SK-N-SH (cell line): Measurements from ENCODE around the gene PHF20. TPM values are rescaled to one million over a fixed set of nuclear protein-coding genes. Genes with fewer than 3 reads are reported as not detected.
"Not testable (repeated sequence)": the region's sequence is repeated elsewhere in the genome, so short reads cannot be mapped to it uniquely, and the experiment has no call there.

ENCODE experiments used
- CTCF ChIA-PET: fragments of 300-600, 350-600 bp; formaldehyde crosslinking; extraction: SDS; loops from one replicate; lab custom pipeline; 2021; lab: Yijun Ruan, JAX
- POLR2A ChIA-PET: fragments of 350-600 bp; sonication (Branson Sonifier 250); formaldehyde crosslinking; extraction: SDS; loops from one replicate; lab custom pipeline; 2020; ENCODE audit warnings: antibody characterized with exemption, inconsistent platforms; lab: Yijun Ruan, JAX
- DNase-seq: peaks from one replicate; pipeline ENCODE4 v3.0.0; 2012
- H2AFZ ChIP-seq: fragments of 200-600 bp; sonication (generic); 2 replicates; pipeline ENCODE4 v1.8.1; 2016; ENCODE audit warnings: antibody characterized with exemption, mild to moderate bottlenecking, low read depth
- H3F3A ChIP-seq: fragments of 200-600 bp; sonication (generic); replicated peaks from 2 replicates; pipeline ENCODE3; 2016; ENCODE audit warnings: antibody characterized with exemption, mild to moderate bottlenecking; ENCODE audit not compliant: insufficient read depth
- H3K27ac ChIP-seq, 2 experiments: fragments of 200-500 bp in 1 of 2; fragments of 200-600 bp in 1 of 2; sonication (Bioruptor generic) in 1 of 2; sonication (generic), shearing (Covaris generic) in 1 of 2; 2 replicates each; pipeline versions ENCODE4 v1.5.1 to v1.6.1; 2014 to 2016; ENCODE audit warnings: low read depth in 2 of 2, inconsistent platforms in 1 of 2, low read length in 1 of 2, mild to moderate bottlenecking in 1 of 2, mixed read lengths in 1 of 2
- H3K27me3 ChIP-seq: fragments of 200-600 bp; sonication (generic), shearing (Covaris generic); 2 replicates; pipeline ENCODE4 v1.6.1; 2016; ENCODE audit warnings: mixed run types; ENCODE audit not compliant: insufficient read depth
- H3K36me3 ChIP-seq, 2 experiments: fragments of 200-500 bp in 1 of 2; fragments of 200-600 bp in 1 of 2; sonication (Bioruptor generic) in 1 of 2; sonication (generic) in 1 of 2; replicated peaks in 1 of 2; 2 replicates each; pipeline versions ENCODE3 to v1.5.1; 2014 to 2016; ENCODE audit warnings: low read length in 1 of 2, mild to moderate bottlenecking in 1 of 2; ENCODE audit not compliant: insufficient read depth in 2 of 2, control insufficient read depth in 1 of 2
- H3K4me1 ChIP-seq, 2 experiments: fragments of 200-500 bp in 1 of 2; fragments of 200-600 bp in 1 of 2; sonication (Bioruptor generic) in 1 of 2; sonication (generic), shearing (Covaris generic) in 1 of 2; 2 replicates each; pipeline versions ENCODE4 v1.5.1 to v1.6.1; 2014 to 2016; ENCODE audit warnings: low read depth in 1 of 2, low read length in 1 of 2, mixed run types in 1 of 2; ENCODE audit not compliant: insufficient read depth in 2 of 2, control insufficient read depth in 1 of 2
- H3K4me2 ChIP-seq: fragments of 200-600 bp; sonication (generic), shearing (Covaris generic); 2 replicates; pipeline ENCODE4 v1.6.1; 2017; ENCODE audit warnings: mixed run types
- H3K4me3 ChIP-seq, 2 experiments: fragments of 200-500 bp in 1 of 2; fragments of 200-600 bp in 1 of 2; sonication (Bioruptor generic) in 1 of 2; sonication (generic), shearing (Covaris generic) in 1 of 2; 2 replicates each; pipeline versions ENCODE4 v1.5.1 to v1.8.1; 2014 to 2016; ENCODE audit warnings: low read depth in 2 of 2, inconsistent platforms in 1 of 2, low read length in 1 of 2, mild to moderate bottlenecking in 1 of 2, mixed read lengths in 1 of 2, moderate library complexity in 1 of 2
- H3K79me2 ChIP-seq: fragments of 200-600 bp; sonication (generic); 2 replicates; pipeline ENCODE4 v1.8.1; 2017; ENCODE audit warnings: mild to moderate bottlenecking; ENCODE audit not compliant: insufficient read depth
- H3K9ac ChIP-seq: fragments of 200-600 bp; sonication (generic); 2 replicates; pipeline ENCODE4 v1.6.1; 2017; ENCODE audit warnings: mixed run types
- H3K9me2 ChIP-seq: fragments of 200-600 bp; sonication (generic); 2 replicates; pipeline ENCODE4 v1.6.1; 2017; ENCODE audit warnings: mixed run types
- H3K9me3 ChIP-seq: fragments of 200-600 bp; sonication (generic); 2 replicates; pipeline ENCODE4 v1.6.1; 2017; ENCODE audit warnings: mixed run types, mild to moderate bottlenecking, moderate library complexity
- H4K20me1 ChIP-seq: fragments of 200-600 bp; sonication (generic); 2 replicates; pipeline ENCODE4 v1.6.1; 2017; ENCODE audit warnings: mild to moderate bottlenecking, mixed run types; ENCODE audit not compliant: insufficient read depth
- CHD2 ChIP-seq: fragments of 150-350 bp; IDR thresholded peaks from 2 replicates; pipeline ENCODE4 v1.6.1; 2018; ENCODE audit warnings: low read length; ENCODE audit not compliant: partially characterized antibody
- ELF1 ChIP-seq: IDR thresholded peaks from 2 replicates; pipeline ENCODE4 v1.4.0; 2012
- EP300 ChIP-seq, 2 experiments: IDR thresholded peaks; 2 replicates each; pipeline versions ENCODE4 v1.4.0 to v1.6.1; 2012; ENCODE audit warnings: borderline replicate concordance in 1 of 2, low read depth in 1 of 2, low read length in 1 of 2
- FOXJ3 ChIP-seq: sonication (generic); formaldehyde crosslinking; IDR thresholded peaks from 2 replicates; pipeline ENCODE4 v1.5.1; 2020; ENCODE audit warnings: mild to moderate bottlenecking, missing genetic modification reagents
- GATA2 ChIP-seq: sonication (generic); formaldehyde crosslinking; IDR thresholded peaks from 2 replicates; pipeline ENCODE4 v1.5.0; 2020; ENCODE audit warnings: mild to moderate bottlenecking, missing genetic modification reagents
- JUND ChIP-seq: IDR thresholded peaks from 2 replicates; pipeline ENCODE4 v1.4.0; 2012
- MXI1 ChIP-seq: IDR thresholded peaks from 2 replicates; pipeline ENCODE4 v1.6.1; 2012; ENCODE audit warnings: mild to moderate bottlenecking, low read depth, low read length, improper control_type of control experiment
- NRF1 ChIP-seq: IDR thresholded peaks from 2 replicates; pipeline ENCODE4 v1.6.1; 2012; ENCODE audit warnings: low read depth, mild to moderate bottlenecking, low read length
- POLR2AphosphoS5 ChIP-seq: IDR thresholded peaks from 2 replicates; pipeline ENCODE4 v1.6.1; 2012; ENCODE audit warnings: low read depth, low read length
- RCOR1 ChIP-seq: fragments of 150-350 bp; IDR thresholded peaks from 2 replicates; pipeline ENCODE4 v1.6.1; 2017; ENCODE audit warnings: antibody characterized with exemption, low read length
- RFX5 ChIP-seq: IDR thresholded peaks from 2 replicates; pipeline ENCODE4 v1.6.1; 2012; ENCODE audit warnings: mild to moderate bottlenecking, improper control_type of control experiment, low read length
- SIN3A ChIP-seq: IDR thresholded peaks from 2 replicates; pipeline ENCODE4 v1.6.1; 2012; ENCODE audit warnings: low read depth, mild to moderate bottlenecking, low read length, moderate library complexity, borderline replicate concordance
- TAF1 ChIP-seq: IDR thresholded peaks from 2 replicates; pipeline ENCODE4 v1.6.1; 2012; ENCODE audit warnings: low read depth, mild to moderate bottlenecking, low read length, moderate library complexity, borderline replicate concordance
- YY1 ChIP-seq: IDR thresholded peaks from 2 replicates; pipeline ENCODE4 v1.4.0; 2012; ENCODE audit warnings: low read depth, mild to moderate bottlenecking
- WGBS: methylation state at CpG from one replicate; pipeline ENCODE4 v1.1.6; 2017; ENCODE audit warnings: low lambda C conversion rate; 5-methylcytosine and 5-hydroxymethylcytosine counted together
- polyA plus RNA-seq, 3 experiments: library from polyadenylated mRNA; depleted of rRNA; stranded (reverse); fragments of >200 nt; gene quantifications; 2 replicates each; pipeline ENCODE4 v1.2.3, GENCODE V29; 2012
- TF ChIP-seq, protein P1 (sequence below): IDR thresholded peaks from 2 replicates; pipeline ENCODE4 v1.4.0; 2012; ENCODE audit warnings: low read depth
- TF ChIP-seq, protein P2 (sequence below): fragments of 150-350 bp; IDR thresholded peaks from 2 replicates; pipeline ENCODE4 v1.6.1; 2017; ENCODE audit warnings: antibody characterized with exemption, low read length, low read depth, borderline replicate concordance
- TF ChIP-seq, protein P3 (sequence below): fragments of 150-350 bp; IDR thresholded peaks from 2 replicates; pipeline ENCODE4 v1.6.1; 2016; ENCODE audit warnings: mild to moderate bottlenecking, low read depth, low read length
- TF ChIP-seq, protein P4 (sequence below): IDR thresholded peaks from 2 replicates; pipeline ENCODE4; 2012
- TF ChIP-seq, protein P5 (sequence below): IDR thresholded peaks from 2 replicates; pipeline ENCODE4 v1.4.0; 2012; ENCODE audit warnings: low read depth, borderline replicate concordance

PHF20 gene
- polyA plus RNA-seq (2012; rRNA removed) = 23.8 and 24.9 TPM in 2 replicates
- polyA plus RNA-seq (2012; cell fraction: cytosol; rRNA removed) = 26.8 and 37.3 TPM in 2 replicates
- 20.1 and 21.0 TPM in 2 replicates for polyA plus RNA-seq (2012; cell fraction: nucleus; rRNA removed)

DNA sequence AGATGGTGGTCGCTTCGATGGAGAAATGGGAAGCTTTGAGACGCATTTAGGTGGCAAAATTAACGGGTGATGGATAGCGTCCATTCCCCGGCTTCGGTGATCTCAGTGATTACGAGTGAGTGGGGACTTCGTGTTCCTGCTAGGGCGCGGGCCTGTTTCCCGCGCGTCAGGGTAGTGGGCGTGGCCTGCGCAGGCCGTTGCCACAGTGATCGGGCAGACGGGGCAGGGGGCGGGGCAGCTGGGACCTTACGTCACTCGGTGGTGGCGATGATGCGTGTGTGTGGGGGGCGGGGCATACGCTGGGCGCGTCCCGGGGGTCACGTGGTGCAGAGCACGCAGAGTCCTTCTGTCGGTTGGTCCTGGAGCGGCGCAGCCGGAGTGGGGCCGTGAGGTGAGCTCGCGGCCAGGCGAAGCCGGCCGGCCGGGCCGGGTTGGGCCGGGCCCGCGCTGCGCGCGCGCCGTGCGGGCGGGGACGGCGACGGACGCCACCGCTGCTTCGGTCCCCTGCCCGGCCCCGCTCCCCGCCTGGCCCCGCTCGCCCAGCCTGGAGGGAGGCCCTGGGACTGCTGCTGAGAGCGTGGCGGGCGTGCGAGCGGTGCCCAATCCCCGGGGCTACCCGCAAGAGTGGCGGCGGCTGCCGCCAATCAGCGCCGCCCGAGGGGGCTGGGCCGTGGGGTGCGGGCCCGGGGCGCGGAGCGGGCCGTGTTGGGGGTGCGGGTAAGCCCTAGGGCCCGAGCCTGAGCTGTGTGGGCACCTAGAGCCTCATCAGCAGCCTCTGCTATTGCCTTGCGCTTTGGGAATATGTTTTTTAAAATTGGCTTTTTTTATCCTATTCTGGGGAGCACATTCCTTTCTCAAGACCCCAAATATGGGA, at the start of gene PHF20:
Gene PHF20, plus strand, starts transcription at position 327 of the 874 bp plus-strand sequence. CDS start 29,508 bp downstream, outside the sequence.
- Histone ChIP-seq H3K9ac (peak within 1 kb of the TSS; percentile 86), H3K79me2 (peaks cover 48% of the 10 kb centered on the region), H3K27ac (peak within 1 kb of the TSS; percentile 66 to 68), H4K20me1 (0 out of 2 replicates have a peak, but pooled peaks cover 1% of the 10 kb centered on the region), H3F3A (peaks cover 19% of the 10 kb centered on the region), H3K4me3 (peak within 1 kb of the TSS; percentile 75 to 91), H3K9me2 (no peaks in the 10 kb centered on the region), H3K9me3 (no peaks in the 10 kb centered on the region; the same call in 1 of the 2 replicates), H3K4me2 (peak within 1 kb of the TSS; percentile 94), H3K36me3 (peaks cover 0 to 6% of the 10 kb centered on the region in 2 experiments), H3K27me3 (no peaks in the 10 kb centered on the region), H3K4me1 (peaks cover 18 to 26% of the 10 kb centered on the region in 2 experiments; a peak in 3 of 4 replicates), H2AFZ (peak within 1 kb of the TSS; percentile 72)
- ChIA-PET POLR2A (interaction anchor here (0.6 to 2.6 kb wide), 3 partner anchors 30 to 182 kb away, joined by 3 to 36 read pairs (median 4); partner anchors contain the start of genes RBM39, SCAND1 and SPAG4), CTCF (interaction anchor here (1.2 to 2.5 kb wide), 3 partner anchors 28 to 182 kb away, joined by 6 to 12 read pairs (median 9); partner anchors contain the start of genes RBM39 and SCAND1)
- TF ChIP-seq EP300 (IDR thresholded peaks at IDR 0.05; ENCODE audit: borderline replicate concordance in 1 of 2, low read depth in 1 of 2, low read length in 1 of 2) (no peak), SIN3A (no peak; the same call in 1 of the 2 replicates), CHD2 (peak; percentile 72), GATA2 (CRISPR knock-in tag) (no peak; the same call in 1 of the 2 replicates), NRF1 (peak; percentile 72), RCOR1 (no peak), FOXJ3 (CRISPR knock-in tag) (no peak), TAF1 (peak; percentile 69; the same call in 1 of the 2 replicates), RFX5 (peak; percentile 26; the same call in 1 of the 2 replicates), POLR2AphosphoS5 (peak; percentile 66), JUND (no peak), YY1 (no peak), ELF1 (no peak), MXI1 (peak; percentile 80; the same call in 1 of the 2 replicates)
- TF ChIP-seq, protein P1, sequence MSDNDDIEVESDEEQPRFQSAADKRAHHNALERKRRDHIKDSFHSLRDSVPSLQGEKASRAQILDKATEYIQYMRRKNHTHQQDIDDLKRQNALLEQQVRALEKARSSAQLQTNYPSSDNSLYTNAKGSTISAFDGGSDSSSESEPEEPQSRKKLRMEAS = peak; percentile 100
- TF ChIP-seq, protein P2, sequence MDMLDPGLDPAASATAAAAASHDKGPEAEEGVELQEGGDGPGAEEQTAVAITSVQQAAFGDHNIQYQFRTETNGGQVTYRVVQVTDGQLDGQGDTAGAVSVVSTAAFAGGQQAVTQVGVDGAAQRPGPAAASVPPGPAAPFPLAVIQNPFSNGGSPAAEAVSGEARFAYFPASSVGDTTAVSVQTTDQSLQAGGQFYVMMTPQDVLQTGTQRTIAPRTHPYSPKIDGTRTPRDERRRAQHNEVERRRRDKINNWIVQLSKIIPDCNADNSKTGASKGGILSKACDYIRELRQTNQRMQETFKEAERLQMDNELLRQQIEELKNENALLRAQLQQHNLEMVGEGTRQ = peak; percentile 77
- TF ChIP-seq, protein P3, sequence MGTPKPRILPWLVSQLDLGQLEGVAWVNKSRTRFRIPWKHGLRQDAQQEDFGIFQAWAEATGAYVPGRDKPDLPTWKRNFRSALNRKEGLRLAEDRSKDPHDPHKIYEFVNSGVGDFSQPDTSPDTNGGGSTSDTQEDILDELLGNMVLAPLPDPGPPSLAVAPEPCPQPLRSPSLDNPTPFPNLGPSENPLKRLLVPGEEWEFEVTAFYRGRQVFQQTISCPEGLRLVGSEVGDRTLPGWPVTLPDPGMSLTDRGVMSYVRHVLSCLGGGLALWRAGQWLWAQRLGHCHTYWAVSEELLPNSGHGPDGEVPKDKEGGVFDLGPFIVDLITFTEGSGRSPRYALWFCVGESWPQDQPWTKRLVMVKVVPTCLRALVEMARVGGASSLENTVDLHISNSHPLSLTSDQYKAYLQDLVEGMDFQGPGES = peak; percentile 62; the same call in 1 of the 2 replicates
- TF ChIP-seq, protein P4, sequence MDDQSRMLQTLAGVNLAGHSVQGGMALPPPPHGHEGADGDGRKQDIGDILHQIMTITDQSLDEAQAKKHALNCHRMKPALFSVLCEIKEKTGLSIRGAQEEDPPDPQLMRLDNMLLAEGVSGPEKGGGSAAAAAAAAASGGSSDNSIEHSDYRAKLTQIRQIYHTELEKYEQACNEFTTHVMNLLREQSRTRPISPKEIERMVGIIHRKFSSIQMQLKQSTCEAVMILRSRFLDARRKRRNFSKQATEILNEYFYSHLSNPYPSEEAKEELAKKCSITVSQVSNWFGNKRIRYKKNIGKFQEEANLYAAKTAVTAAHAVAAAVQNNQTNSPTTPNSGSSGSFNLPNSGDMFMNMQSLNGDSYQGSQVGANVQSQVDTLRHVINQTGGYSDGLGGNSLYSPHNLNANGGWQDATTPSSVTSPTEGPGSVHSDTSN = peak; percentile 99
- TF ChIP-seq, protein P5, sequence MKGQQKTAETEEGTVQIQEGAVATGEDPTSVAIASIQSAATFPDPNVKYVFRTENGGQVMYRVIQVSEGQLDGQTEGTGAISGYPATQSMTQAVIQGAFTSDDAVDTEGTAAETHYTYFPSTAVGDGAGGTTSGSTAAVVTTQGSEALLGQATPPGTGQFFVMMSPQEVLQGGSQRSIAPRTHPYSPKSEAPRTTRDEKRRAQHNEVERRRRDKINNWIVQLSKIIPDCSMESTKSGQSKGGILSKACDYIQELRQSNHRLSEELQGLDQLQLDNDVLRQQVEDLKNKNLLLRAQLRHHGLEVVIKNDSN = peak; percentile 94
- DNase-seq = peak; percentile 98
- 17% methylated on average over 21 of the region's 87 CpGs for WGBS

DNA sequence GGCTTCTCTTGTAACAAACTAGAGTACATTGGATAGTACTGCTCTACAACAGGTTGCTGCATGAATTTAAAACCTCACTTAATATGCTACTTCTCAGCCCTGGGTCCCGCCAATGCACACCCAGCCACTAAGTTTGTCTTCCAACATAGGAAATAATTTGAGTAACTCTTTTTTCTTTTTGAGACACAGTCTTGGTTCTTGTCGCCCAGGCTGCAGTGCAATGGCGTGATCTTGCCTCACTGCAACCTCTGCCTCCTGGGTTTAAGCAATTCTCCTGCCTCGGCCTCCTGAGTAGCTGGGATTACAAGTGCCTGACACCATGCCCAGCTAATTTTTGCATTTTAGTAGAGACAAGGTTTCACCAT, 48.6 kb upstream of the PHF20 start:
- peaks cover 99% of the 10 kb centered on the region for H3K79me2 ChIP-seq
- H4K20me1 ChIP-seq = peaks cover 98% of the 10 kb centered on the region
- not testable (repeated sequence) for H3K27ac ChIP-seq, H3K27me3 ChIP-seq, H3K9me3 ChIP-seq, H3K4me2 ChIP-seq, H3K9me2 ChIP-seq, H3K4me3 ChIP-seq, H3K4me1 ChIP-seq, H3K9ac ChIP-seq, DNase-seq, H2AFZ ChIP-seq
- POLR2A ChIA-PET = interaction anchor here (1.7 kb wide), 1 partner anchor 19 kb away, joined by 3 read pairs; the partner anchor contains the start of gene RBM39
- peaks cover 82 to 92% of the 10 kb centered on the region in 2 experiments for H3K36me3 ChIP-seq
- 97% methylated on average over 3 of the region's 4 CpGs for WGBS
- CTCF ChIA-PET = interaction anchor here (2.6 kb wide), 1 partner anchor 16 kb away, joined by 6 read pairs; no protein-coding TSS in a partner anchor
- peaks cover 56% of the 10 kb centered on the region for H3F3A ChIP-seq
